LNCAP (cell line): Measurements from ENCODE around the gene TOR1B.

Source experiments
- TF ChIP-seq, protein P1 (sequence below): fragments of 450-650 bp; IDR thresholded peaks from 2 replicates; pipeline ENCODE4 v1.5.1; 2017; ENCODE audit warnings: mild to moderate bottlenecking

The TOR1B gene

DNA sequence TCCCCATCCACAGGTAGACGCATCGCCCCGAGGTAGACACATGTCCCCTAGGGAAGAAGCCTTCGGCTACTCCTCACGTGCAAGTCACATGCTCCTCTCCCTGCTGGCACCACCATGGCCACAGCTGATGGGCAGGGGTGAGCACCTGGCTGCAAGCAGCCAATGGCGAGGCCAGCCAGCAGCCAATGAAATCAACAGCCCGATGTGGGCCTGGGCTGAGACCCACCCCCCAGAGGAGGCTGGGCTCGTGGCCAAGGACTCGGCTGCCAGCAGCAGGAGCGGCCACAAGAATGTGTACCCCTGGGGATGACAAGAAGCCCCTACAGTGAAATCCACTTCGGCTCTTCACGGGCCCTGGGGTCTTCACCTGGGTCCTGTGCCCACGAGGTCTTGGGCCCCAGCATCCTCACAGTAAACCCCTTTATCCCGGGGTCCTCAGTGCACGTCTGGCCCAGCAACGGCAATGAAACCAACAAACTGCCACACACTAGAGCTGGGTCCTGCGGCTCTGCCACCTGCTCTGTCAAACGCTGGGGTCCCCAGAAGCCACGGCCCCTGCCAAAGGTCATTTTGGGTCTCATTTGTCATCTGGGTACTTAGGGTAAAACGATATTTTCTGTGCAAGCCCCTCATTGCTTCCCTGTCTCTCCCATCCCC, 28.1 kb upstream of the TOR1B start:
- TF ChIP-seq, protein P1, sequence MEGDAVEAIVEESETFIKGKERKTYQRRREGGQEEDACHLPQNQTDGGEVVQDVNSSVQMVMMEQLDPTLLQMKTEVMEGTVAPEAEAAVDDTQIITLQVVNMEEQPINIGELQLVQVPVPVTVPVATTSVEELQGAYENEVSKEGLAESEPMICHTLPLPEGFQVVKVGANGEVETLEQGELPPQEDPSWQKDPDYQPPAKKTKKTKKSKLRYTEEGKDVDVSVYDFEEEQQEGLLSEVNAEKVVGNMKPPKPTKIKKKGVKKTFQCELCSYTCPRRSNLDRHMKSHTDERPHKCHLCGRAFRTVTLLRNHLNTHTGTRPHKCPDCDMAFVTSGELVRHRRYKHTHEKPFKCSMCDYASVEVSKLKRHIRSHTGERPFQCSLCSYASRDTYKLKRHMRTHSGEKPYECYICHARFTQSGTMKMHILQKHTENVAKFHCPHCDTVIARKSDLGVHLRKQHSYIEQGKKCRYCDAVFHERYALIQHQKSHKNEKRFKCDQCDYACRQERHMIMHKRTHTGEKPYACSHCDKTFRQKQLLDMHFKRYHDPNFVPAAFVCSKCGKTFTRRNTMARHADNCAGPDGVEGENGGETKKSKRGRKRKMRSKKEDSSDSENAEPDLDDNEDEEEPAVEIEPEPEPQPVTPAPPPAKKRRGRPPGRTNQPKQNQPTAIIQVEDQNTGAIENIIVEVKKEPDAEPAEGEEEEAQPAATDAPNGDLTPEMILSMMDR, result no peak

DNA sequence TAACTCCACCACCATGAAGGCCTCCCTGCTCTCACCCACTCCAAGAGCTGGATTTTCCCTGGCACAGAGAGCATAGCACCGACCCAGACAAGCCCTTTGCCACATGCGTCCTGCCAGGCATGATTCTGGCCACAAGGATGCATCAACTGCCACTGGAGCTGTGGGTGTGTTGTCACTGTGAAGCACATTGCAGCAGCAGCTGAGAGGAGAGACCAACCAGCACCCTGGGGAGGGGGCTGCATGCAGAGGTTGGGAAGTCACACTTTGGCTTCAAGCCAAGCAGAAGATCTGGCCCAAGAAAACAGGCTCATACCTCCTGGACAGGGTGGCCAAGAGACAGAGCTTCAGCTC, 27.6 kb upstream of the TOR1B start:
- TF ChIP-seq, protein P1, result no peak

DNA sequence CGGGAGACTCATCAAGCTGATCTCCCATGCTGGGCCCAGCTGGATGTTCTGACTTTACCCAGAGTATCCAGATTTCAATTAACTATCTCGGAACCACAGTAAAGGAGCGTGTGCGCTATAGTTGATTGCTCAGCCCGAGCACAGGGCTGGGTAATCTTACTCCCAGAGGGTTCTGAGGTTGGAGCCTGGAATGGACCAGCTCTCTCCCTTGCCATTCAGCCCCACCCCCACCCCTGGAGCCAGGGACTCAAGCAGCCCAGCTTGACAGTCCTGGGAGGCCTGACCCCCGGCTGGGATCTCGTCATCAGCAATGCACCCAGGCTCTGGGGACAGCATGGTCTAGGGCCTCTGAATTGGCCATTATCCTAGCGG, 26.4 kb upstream of the TOR1B start:
- TF ChIP-seq, protein P1, result no peak

DNA sequence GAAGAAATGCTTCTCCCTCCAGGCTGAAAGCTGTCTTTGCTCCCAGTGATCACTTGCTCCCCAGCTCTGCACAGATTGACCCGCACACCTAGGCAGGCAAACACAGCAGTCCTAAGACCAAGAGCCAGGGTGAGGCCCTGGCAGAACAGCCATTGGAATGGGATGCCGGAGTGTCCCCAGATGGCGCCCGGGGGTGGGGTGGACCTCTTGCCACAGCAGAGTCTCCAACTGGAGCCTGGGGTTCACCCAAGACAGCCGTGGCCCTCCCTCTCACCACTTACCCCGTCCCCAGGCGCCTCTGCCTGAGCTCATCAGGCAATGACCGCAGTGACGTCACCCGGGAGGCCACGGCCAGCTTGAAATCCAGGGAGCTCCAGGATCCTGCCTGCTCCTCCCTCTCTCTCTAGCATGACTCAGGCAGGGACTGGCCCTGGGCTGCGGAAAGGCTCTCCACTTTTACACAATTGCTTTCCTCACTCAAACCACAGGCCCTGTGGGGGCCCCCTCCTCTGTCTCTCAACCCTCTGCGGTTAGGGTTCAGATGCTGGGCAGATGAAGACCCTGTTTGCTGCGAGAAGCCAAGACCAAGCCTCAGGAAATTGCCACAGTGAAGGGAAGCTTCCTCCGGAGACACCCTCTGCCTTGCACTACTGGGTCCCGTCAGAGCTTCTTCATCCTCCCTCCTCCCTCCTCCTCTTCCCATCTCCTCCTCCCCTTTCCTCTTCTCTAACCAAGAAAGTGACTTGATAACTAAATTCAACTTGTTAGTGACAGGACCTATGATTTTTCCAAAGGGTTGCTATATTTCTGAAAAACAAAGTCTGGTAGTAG, 25.8 kb upstream of the TOR1B start:
- TF ChIP-seq, protein P1, result no peak

DNA sequence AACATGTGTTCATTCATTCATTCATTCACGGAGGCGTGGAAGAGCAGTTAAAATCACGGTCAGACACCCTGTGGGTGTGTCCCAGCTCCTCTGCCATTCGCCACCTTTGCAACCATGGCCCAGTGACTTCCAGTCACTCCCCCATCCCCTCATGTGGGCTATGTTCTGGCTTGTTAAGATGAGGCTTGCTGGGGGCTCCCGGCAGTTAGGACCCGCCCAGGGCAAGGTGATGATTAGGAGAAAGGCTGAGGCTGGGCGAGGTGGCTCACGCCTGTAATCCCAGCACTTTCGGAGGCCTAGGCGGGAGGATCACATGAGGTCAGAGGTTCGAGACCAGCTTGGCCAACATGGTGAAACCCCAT, 25.2 kb upstream of the TOR1B start:
- TF ChIP-seq, protein P1, result no peak

DNA sequence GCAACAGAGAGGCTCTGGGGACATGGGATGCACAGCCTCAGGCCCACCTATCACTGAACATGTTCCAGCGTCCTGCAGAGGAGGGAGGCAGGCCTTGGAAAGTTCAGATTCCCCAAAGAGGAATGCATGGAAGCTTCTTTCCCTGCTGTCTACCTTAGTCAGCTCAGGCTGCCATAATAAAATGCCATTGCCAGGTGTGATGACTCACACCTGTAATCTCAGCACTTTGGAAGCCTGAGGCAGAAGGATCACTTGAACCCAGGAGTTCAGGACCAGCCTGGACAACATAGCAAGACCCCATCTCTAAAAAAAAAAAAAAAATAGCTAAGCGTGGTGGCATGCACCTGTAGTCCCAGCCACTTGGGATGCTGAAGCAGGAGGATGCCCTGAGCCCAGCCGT, 24.5 kb upstream of the TOR1B start:
- TF ChIP-seq, protein P1, result no peak

DNA sequence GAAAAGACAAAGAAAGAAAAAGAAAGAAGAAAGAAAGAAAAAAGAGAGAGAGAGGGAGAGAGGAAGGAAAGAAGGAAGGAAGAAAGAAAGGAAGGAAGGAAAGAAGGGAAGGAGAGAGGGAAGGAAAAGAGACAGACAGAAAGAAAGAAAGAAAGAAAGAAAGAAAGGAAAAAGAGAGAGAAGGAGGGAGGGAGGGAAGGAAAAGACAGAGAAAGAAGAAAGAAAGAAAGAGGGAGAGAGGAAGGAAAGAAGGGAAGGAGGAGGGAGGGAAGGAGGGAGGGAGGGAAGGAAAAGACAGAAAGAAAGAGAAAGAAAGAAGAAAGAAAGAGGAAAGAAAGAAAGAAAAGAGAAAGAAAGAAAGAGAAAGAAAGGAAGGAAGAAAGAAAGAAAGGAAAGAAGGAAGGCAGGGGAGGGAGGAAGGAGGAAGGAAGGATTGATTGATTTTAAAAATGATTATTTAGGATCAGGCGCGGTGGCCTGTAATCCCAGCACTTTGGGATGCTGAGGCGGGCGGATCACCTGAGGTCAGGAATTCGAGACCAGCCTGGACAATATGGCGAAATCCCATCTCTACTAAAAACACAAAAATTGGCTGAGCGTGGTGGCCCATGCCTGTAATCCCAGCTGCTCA, 23.3 kb upstream of the TOR1B start:
- TF ChIP-seq, protein P1, result no peak
